ENCODE measurements around the gene SLC25A22.

SLC25A22 gene

GRCh38 chr11:803467-803742 lies 5.3 kb upstream of the SLC25A22 start:
- no peak overlapping the region for H3K27ac ChIP-seq
- H3K9ac ChIP-seq = no peak overlapping the region
- H3K27me3 ChIP-seq (ENCODE audit: insufficient read depth, low read depth) = no peaks in the 10 kb centered on the region
- H3K79me2 ChIP-seq (ENCODE audit: insufficient read depth, low read depth) = peaks cover 12% of the 10 kb centered on the region; the same call in 1 of the 2 replicates
- no peak for TF ChIP-seq CTCF (conservative IDR thresholded peaks at IDR 0.05; ENCODE audit: low read depth, low read length)
- H3K4me1 ChIP-seq (ENCODE audit: low read depth, poor library complexity, severe bottlenecking) = peaks cover 27% of the 10 kb centered on the region
- H4K20me1 ChIP-seq (ENCODE audit: insufficient read depth) = no peaks in the 10 kb centered on the region
- H2AFZ ChIP-seq (ENCODE audit: low read depth) = no peak overlapping the region
- H3K4me3 ChIP-seq (IDR thresholded peaks at IDR 0.05; ENCODE audit: insufficient read depth, low read depth, low read length) = no peak overlapping the region
- H3K4me2 ChIP-seq = no peak overlapping the region; the same call in 1 of the 2 replicates
- no peaks in the 10 kb centered on the region for H3K36me3 ChIP-seq (ENCODE audit: insufficient read depth)

GRCh38 chr11:802693-803466 lies 4.8 kb upstream of the SLC25A22 start:
- no peaks in the 10 kb centered on the region for H3K27me3 ChIP-seq (ENCODE audit: insufficient read depth, low read depth)
- H3K79me2 ChIP-seq (ENCODE audit: insufficient read depth, low read depth) = peaks cover 6% of the 10 kb centered on the region; the same call in 1 of the 2 replicates
- no peak overlapping the region for H2AFZ ChIP-seq (ENCODE audit: low read depth)
- H4K20me1 ChIP-seq (ENCODE audit: insufficient read depth) = no peaks in the 10 kb centered on the region
- no peak overlapping the region for H3K9ac ChIP-seq
- H3K4me3 ChIP-seq (IDR thresholded peaks at IDR 0.05; ENCODE audit: insufficient read depth, low read depth, low read length) = no peak overlapping the region
- peaks cover 24% of the 10 kb centered on the region for H3K4me1 ChIP-seq (ENCODE audit: low read depth, poor library complexity, severe bottlenecking)
- H3K36me3 ChIP-seq (ENCODE audit: insufficient read depth) = no peaks in the 10 kb centered on the region
- H3K27ac ChIP-seq = no peak overlapping the region
- H3K4me2 ChIP-seq = no peak overlapping the region
- no peak for TF ChIP-seq CTCF (conservative IDR thresholded peaks at IDR 0.05; ENCODE audit: low read depth, low read length)

GRCh38 chr11:802018-802617 lies 4.0 kb upstream of the SLC25A22 start:
- H3K9ac ChIP-seq = no peak overlapping the region
- no peaks in the 10 kb centered on the region for H3K27me3 ChIP-seq (ENCODE audit: insufficient read depth, low read depth)
- H3K4me2 ChIP-seq = no peak overlapping the region
- no peaks in the 10 kb centered on the region for H3K36me3 ChIP-seq (ENCODE audit: insufficient read depth)
- H3K4me1 ChIP-seq (ENCODE audit: low read depth, poor library complexity, severe bottlenecking) = peaks cover 21% of the 10 kb centered on the region
- no peak overlapping the region for H3K27ac ChIP-seq
- no peak for TF ChIP-seq CTCF (conservative IDR thresholded peaks at IDR 0.05; ENCODE audit: low read depth, low read length)
- H3K79me2 ChIP-seq (ENCODE audit: insufficient read depth, low read depth) = no peaks in the 10 kb centered on the region
- no peaks in the 10 kb centered on the region for H4K20me1 ChIP-seq (ENCODE audit: insufficient read depth)
- H2AFZ ChIP-seq (ENCODE audit: low read depth) = no peak overlapping the region
- no peak overlapping the region for H3K4me3 ChIP-seq (IDR thresholded peaks at IDR 0.05; ENCODE audit: insufficient read depth, low read depth, low read length)

GRCh38 chr11:801097-801780 lies 3.2 kb upstream of the SLC25A22 start:
- H3K36me3 ChIP-seq (ENCODE audit: insufficient read depth) = no peaks in the 10 kb centered on the region
- no peaks in the 10 kb centered on the region for H4K20me1 ChIP-seq (ENCODE audit: insufficient read depth)
- no peak overlapping the region for H3K27ac ChIP-seq
- H3K79me2 ChIP-seq (ENCODE audit: insufficient read depth, low read depth) = no peaks in the 10 kb centered on the region
- no peak overlapping the region for H2AFZ ChIP-seq (ENCODE audit: low read depth)
- no peak for TF ChIP-seq CTCF (conservative IDR thresholded peaks at IDR 0.05; ENCODE audit: low read depth, low read length)
- no peaks in the 10 kb centered on the region for H3K27me3 ChIP-seq (ENCODE audit: insufficient read depth, low read depth)
- no peak overlapping the region for H3K4me2 ChIP-seq
- H3K9ac ChIP-seq = no peak overlapping the region
- H3K4me1 ChIP-seq (ENCODE audit: low read depth, poor library complexity, severe bottlenecking) = peaks cover 25% of the 10 kb centered on the region
- no peak overlapping the region for H3K4me3 ChIP-seq (IDR thresholded peaks at IDR 0.05; ENCODE audit: insufficient read depth, low read depth, low read length)
